ENCODE results near the gene DNAH6.

DNA sequence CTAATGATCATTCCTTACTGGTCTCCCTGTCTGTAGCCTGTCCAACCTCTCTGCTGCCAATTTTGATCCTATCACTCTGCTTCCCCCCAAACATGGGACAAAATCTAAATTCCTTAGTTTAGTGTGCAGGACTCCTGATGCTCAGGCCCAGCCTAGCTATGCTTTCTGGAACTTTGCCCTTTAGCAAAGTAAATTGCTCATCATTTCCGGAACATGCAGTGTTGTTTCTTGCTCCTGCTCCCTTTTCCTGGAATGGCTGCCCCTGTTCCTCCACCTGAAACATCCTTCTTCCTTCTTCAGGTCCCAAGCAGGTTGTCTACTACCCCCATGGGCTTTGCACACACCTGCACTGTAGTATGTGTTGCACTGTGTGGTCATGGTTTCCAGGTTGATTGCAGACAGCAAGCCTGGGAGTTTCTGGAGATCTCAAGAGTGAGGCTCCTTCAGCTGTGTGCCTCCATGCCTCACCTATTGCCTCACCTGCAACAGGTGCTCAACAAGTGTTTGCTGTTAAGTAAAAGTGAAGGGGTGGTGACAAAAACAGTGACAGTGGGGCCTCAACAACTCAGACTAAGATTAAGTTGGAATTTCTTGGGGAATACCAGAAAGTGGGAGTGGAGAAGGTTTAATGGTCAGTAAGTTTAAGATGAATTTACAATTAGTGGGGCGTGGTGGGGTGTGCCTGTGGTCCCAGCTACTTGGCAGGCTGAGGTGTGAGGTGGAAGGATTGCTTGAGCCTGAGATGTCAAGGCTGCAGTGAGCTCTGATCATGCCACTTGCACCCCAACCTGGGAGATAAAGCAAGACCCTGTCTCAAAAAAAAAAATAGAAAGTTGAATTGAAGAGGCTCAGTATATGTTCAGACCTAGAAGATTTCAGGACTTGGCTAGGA lies 120.0 kb downstream of the DNAH6 start:
- TF ChIP-seq POLR2A (IDR thresholded peaks at IDR 0.05; ENCODE audit: low read length): no peak
- no peak for TF ChIP-seq RCOR1 (IDR thresholded peaks at IDR 0.05; ENCODE audit: low read depth, low read length)
- TF ChIP-seq REST (IDR thresholded peaks at IDR 0.05): no peak
- TF ChIP-seq, protein P1, sequence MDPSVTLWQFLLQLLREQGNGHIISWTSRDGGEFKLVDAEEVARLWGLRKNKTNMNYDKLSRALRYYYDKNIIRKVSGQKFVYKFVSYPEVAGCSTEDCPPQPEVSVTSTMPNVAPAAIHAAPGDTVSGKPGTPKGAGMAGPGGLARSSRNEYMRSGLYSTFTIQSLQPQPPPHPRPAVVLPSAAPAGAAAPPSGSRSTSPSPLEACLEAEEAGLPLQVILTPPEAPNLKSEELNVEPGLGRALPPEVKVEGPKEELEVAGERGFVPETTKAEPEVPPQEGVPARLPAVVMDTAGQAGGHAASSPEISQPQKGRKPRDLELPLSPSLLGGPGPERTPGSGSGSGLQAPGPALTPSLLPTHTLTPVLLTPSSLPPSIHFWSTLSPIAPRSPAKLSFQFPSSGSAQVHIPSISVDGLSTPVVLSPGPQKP (IDR thresholded peaks at IDR 0.05; ENCODE audit: low read depth, low read length): no peak
- TF ChIP-seq, protein P2, sequence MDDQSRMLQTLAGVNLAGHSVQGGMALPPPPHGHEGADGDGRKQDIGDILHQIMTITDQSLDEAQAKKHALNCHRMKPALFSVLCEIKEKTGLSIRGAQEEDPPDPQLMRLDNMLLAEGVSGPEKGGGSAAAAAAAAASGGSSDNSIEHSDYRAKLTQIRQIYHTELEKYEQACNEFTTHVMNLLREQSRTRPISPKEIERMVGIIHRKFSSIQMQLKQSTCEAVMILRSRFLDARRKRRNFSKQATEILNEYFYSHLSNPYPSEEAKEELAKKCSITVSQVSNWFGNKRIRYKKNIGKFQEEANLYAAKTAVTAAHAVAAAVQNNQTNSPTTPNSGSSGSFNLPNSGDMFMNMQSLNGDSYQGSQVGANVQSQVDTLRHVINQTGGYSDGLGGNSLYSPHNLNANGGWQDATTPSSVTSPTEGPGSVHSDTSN (IDR thresholded peaks at IDR 0.05): no peak
- no peak for TF ChIP-seq CTCF (IDR thresholded peaks at IDR 0.05)
- no peak for TF ChIP-seq JUN (IDR thresholded peaks at IDR 0.05)
- no peak for TF ChIP-seq CEBPB (IDR thresholded peaks at IDR 0.05)
- no peak for TF ChIP-seq MAFK (IDR thresholded peaks at IDR 0.05; ENCODE audit: partially characterized antibody)
- no peak for TF ChIP-seq SMC3 (IDR thresholded peaks at IDR 0.05)
- no peak for TF ChIP-seq MYC (IDR thresholded peaks at IDR 0.05; ENCODE audit: borderline replicate concordance, low read length)
- no peak for TF ChIP-seq NFE2L2 (conservative IDR thresholded peaks at IDR 0.05; ENCODE audit: low read length)
- no peak for TF ChIP-seq RFX5 (IDR thresholded peaks at IDR 0.05)
- TF ChIP-seq MAX (IDR thresholded peaks at IDR 0.05): no peak

Measured in A549 (cell line).